22Rv1 (cell line): ENCODE results near the gene GARIN5B.

Source experiments
- H3K27ac ChIP-seq: fragments of 450-650 bp; 2 replicates; pipeline ENCODE4 v1.5.1; 2017
- CTCF ChIP-seq: fragments of 450-650 bp; IDR thresholded peaks from 2 replicates; pipeline ENCODE4 v1.5.1; 2017; ENCODE audit warnings: mild to moderate bottlenecking
- ZFX ChIP-seq: fragments of 450-650 bp; IDR thresholded peaks from 2 replicates; pipeline ENCODE4 v1.6.1; 2017; ENCODE audit warnings: antibody characterized with exemption, borderline replicate concordance

Gene GARIN5B

DNA sequence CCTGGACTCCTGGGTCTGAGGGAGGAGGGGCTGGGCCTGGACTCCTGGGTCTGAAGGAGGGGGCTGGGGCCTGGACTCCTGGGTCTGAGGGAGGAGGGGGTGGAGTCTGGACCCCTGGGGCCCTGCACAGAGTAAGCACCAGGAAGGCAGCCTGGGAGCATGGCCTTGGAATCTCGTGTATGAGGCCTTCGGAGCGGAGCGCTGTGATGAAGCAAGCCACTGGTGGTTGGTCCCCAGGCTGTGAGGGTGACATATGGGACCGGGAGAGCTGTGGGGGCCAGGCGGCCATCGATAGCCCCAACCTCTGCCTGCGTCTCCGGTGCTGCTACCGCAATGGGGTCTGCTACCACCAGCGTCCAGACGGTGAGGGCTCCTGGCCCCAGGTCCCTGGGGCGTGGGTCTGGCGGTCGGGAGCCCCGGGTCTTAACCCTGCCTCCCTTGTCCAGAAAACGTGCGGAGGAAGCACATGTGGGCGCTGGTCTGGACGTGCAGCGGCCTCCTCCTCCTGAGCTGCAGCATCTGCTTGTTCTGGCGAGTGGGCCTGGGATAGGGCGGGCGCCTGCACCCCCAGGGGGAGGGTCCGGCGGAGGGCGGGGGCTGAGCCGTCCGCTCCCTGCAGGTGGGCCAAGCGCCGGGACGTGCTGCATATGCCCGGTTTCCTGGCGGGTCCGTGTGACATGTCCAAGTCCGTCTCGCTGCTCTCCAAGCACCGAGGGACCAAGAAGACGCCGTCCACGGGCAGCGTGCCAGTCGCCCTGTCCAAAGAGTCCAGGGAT lies 14.5 kb upstream of the GARIN5B start:
- no peak for TF ChIP-seq CTCF
- H3K27ac ChIP-seq = no peak overlapping the region

- peak within 1 kb of the TSS; percentile 25; the same call in 1 of the 2 replicates for H3K27ac ChIP-seq
- no peak for TF ChIP-seq ZFX
- TF ChIP-seq CTCF = no peak
These were observed 13.3 kb upstream of the GARIN5B start, which contains the start of gene TMEM190 for GRCh38 chr19:55376241-55376933. Gene TMEM190, plus strand, starts transcription at chr19:55376826. Its CDS starts 28 bp downstream, at chr19:55376854.

DNA sequence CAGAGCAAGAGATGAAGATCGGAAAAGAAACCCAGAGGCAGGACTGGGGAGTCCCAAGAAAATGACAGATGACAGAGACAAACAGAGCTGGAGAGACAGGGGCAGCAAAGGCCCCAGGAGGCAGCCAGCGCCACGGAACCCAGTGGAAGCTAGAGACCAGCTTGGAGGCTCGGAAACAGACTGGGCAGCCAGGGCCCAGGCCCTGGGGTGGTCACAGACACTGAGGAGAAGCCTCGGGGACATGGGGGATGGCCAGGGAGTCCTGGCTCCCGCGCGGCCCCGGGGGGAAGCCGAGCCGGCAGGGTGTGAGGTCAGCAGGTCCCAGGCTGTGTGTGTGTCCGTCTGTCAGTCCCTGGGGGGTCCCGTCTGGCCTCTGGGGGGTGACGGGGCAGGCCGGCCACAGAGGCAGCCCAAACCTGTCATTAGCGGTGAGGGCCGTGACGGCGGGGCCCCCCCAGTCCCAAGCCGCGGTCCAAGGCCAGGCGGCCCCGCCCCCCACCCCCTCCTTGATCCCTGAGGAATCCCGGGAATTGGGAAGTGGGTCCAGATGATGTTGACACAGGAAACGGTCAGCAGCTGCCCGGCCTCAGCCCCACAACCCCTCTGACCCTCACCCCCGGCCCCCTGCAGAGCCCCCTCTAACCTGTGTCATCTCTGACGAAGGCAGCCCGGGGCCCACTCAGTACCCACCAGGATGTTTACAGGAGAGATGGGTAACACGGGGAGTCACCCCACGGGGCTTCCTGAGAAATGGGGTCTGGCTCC lies 11.1 kb upstream of the GARIN5B start:
- H3K27ac ChIP-seq = 0 out of 2 replicates have a peak overlapping the region, but pooled peaks have one; percentile 20
- TF ChIP-seq CTCF = no peak
- TF ChIP-seq ZFX = no peak

- 0 out of 2 replicates have a peak overlapping the region, but pooled peaks have one; percentile 20 for H3K27ac ChIP-seq
- TF ChIP-seq ZFX = no peak
- no peak for TF ChIP-seq CTCF
These were observed 10.4 kb upstream of the GARIN5B start for GRCh38 chr19:55373306-55373992.

DNA sequence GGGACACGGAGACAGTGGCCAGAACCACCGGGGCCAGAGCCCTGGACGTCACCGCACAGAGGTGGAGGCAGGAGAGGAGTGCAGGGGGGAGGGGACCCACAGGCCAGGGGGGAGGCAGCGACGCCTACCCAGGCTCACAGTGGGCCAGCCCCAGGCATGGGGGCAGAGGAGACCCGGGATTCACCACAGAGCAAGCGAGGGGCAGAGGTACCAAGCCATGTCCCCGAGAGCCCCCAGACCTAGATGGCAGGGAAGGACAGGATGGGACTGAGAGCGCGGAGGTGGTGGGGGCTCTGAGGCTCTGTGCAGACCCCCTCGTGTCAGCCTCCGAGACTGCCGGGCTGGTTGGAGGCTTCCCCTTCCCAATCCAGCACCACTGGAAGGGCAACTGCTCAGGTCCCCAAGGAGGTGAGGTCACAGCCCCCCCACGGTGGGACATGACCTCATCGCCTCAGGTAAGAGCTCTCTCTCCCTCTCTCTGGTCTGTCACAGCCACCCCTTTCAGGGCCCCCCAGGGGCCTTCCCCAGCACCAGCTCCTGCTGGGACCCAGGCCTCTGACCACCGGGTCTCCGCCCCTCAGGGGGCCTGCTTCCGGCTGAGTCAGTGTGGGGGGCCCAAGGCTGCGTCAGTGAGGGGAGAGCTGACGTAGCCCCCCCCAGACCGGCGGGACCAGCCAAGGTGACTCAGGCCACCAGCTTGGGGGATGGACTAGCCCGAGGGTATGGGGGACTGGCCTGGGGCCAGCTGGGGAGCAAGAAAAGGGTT lies 9.4 kb upstream of the GARIN5B start:
- no peak overlapping the region for H3K27ac ChIP-seq
- TF ChIP-seq CTCF = no peak
- TF ChIP-seq ZFX = no peak

- 0 out of 2 replicates have a peak within 1 kb of the TSS, but pooled peaks have one; percentile 4 for H3K27ac ChIP-seq
- TF ChIP-seq ZFX (no peak), CTCF (no peak)
These were observed 7.4 kb upstream of the GARIN5B start, which contains the start of gene IL11 for GRCh38 chr19:55370305-55370988. Gene IL11, minus strand, starts transcription at chr19:55370463. Its CDS starts 153 bp downstream, at chr19:55370310.
